LHCN-M2 (cell line): ENCODE data around the gene PBX4. TPM values are rescaled to one million over a fixed set of nuclear protein-coding genes. Genes with fewer than 3 reads are reported as not detected.
A peak's percentile ranks its signal among the peaks of the same experiment; 100 is the strongest.

Experiments used
- DNase-seq: peaks from one replicate; pipeline ENCODE4 v3.0.0-alpha.2; 2012; ENCODE audit warnings: low read depth
- total RNA-seq: library from RNA; depleted of rRNA; stranded (reverse); fragments of >200 nt; gene quantifications from 2 replicates; pipeline ENCODE4 v1.2.3, GENCODE V29; 2014; rRNA removed

The PBX4 gene
- total RNA-seq, 1 experiment from 2014 or later, result 0.69 TPM

DNA sequence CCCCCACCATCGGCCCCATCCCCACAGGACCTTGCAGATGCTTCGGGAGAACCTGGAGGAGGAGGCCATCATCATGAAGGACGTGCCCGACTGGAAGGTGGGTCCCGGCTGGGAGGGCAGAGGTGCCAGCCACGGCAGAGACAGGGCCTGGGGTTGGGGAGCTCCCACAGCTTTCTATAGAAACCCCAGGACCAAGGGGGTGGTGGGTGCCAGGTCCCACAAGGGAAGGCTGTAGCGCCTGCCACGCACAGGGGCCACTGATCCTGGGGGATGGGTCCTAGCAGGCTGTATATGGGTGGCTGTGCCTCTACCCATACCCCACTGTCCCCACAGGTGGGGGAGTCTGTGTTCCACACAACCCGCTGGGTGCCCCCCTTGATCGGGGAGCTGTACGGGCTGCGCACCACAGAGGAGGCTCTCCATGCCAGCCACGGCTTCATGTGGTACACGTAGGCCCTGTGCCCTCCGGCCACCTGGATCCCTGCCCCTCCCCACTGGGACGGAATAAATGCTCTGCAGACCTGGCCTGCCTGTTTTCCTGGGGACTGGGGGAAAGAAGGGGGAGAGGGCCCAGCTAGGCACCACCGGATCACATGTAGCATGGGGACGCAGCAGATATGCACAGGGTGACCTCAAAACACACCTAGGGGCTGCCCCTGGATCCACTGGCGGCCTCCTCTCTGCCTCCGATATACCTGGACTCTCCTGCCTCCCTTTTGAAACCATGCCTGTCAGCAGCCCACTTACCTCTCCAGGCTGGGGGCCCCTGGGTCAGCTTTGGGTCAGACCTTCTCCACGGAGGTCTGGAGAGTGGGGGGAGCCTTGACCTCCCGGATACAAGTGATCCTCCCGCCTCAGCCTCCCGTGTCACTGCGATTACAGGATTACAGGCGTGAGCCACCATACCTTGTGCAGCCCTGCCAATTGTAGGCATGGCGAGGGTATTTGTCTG lies 90.5 kb downstream of the PBX4 start:
- no peak for DNase-seq

DNA sequence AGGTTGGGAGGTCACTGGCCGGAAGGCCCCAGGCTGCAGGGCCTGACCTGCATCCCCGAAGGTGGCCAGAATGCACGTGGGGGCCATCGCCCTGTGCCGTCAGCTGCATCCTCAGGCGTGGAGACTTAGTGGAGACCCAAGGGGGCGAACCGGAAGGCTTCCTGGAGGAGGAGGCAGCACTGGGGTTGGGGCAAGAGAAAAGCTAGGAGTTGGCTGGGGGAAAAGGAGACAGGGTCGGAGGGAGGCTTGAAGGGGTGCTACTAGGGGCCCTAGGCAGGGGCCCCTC lies 91.2 kb downstream of the PBX4 start:
- no peak for DNase-seq

DNA sequence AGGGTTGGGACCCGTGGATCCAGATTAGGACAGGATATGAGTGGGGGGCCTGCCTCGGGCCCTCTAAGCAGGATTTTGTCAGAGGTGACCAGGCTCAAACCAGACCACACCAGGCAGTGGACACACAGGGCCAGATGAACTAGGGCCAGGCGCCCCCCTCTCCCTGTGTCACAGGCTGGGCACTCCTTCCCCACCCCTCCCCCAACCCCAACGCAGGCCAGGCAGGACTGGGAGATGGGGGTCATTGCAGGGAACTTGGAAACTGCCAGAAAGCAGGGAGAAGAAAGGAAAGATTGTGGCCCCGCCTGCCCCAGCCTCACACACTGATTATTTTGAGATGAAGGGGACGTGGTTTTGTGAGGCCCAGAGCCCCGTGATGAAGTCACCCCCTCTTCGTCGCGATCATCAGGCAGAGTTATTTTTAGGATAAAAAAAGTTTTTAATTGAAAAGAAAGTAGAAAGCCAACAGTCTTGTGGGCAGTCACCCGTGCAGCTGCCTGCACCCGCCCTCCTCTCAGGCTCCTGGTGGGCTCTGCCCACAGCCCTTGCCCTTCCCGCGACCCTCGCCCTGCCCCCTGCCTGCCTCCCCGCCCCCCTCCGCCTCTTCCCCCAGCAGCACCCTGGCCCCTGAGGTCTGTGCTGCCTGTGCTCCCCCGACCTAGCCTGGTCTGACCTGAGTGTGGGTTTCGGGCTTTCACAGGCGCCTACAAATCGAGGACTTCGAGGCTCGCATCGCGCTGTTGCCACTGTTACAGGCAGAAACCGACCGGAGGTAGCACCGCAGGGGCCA lies 91.7 kb downstream of the PBX4 start:
- no peak for DNase-seq

DNA sequence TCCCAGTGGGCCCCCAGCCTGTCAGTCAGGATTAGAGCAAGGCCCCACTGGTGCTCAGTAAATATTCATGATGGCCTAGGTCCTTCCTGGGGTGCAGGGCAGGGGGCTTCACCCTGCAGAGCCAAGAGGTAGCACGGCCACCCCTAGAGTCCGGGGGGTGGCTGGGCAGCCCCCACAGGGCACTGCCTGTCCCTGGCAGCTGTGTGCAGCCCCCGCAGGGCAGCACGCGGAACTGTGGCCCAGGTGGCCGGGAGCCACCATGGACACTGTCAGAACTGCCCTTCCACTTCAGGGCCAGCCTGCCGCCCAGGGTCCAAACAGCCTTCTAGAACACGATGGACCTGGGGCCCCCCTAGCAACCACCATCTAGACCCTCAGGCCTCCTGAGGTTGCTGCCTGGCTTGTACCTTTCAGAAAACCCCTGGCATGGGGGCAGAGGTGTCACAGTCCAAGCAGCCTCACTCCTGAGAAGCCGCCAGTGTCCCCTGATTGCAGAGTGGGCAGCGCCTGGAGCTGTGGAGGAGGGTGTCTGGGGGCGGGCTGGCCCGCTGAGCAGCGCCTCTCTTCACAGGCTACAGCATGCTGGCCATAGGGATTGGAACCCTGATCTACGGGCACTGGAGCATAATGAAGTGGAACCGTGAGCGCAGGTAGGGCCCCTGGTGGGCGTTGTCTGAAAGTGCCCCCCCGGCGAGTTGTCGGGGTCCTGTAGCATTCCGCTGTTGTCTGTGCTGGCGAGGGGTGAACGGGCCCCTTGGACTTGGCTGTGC lies 92.7 kb downstream of the PBX4 start:
- DNase-seq, result no peak

DNA sequence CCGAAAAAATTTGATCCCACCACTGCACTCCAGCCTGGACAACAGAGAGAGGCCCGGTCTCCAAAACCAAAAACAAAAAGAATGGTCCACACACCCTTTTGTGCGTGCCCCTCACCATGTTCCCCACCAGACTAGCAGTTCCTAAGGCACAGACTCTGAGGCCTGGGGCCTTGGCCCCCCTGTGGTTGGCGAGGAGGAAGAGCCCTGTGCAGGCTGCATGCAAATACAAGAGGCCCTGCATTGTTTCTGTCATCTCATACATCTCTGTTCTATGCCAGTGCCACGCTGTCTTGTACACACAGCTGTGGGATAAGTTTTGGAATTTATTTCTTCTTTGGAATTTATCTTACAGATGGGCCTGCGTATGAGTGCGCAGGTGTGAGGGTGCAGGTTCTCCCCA lies 94.4 kb downstream of the PBX4 start:
- no peak for DNase-seq

DNA sequence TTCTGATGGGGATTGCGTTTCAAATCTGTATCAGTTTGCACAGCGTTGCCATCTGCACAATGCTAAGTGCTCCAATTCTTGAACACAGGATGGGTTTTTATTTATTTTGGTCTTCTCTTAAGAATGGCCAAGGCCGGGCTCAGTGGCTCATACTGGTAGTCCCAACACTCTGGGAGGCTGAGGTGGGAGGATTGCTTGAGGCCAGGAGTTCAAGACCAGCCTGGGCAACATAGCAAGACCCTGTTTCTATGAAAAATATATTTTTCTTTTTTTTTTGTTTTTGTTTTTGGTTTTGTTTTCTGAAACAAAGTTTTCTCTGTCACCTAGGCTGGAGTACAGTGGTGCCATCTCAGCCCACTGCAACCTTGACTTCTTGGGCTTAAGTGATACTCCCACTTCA lies 95.3 kb downstream of the PBX4 start:
- DNase-seq, result no peak

DNA sequence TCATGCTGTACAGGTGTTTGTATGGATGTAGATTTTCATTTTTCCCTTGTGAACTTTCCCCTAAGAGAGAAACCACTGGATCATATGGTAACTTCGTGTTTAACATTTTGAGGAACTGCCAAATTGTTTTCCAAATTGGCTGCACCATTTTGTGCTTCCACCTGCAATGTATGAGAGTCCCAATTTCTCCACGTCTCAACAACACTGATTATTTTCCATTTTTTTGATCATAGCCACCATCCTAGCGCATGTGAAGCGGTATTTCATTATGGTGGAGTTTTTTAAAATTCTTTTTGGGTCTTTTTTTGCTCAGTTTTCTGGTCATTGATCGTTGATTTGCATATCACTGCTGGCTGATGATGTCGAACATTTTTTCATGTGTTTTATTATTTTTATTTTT lies 97.5 kb downstream of the PBX4 start:
- no peak for DNase-seq

DNA sequence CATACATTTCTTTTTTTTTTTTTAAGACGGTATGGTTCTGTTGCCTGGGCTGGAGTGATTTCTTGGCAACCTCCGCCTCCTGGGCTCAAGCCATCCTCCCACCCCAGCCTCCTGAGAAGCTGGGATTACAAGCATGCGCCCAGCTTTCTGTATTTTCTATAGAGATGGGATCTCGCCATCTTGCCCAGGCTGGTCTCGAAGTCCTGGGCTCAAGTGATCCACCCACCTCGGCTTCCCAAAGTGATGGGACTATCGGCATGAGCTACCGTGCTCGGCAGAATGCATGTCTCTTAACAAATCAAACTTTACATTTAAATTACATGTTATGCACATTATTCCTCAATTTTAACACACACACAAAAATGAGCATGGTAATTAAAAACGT lies 101.3 kb downstream of the PBX4 start:
- no peak for DNase-seq

DNA sequence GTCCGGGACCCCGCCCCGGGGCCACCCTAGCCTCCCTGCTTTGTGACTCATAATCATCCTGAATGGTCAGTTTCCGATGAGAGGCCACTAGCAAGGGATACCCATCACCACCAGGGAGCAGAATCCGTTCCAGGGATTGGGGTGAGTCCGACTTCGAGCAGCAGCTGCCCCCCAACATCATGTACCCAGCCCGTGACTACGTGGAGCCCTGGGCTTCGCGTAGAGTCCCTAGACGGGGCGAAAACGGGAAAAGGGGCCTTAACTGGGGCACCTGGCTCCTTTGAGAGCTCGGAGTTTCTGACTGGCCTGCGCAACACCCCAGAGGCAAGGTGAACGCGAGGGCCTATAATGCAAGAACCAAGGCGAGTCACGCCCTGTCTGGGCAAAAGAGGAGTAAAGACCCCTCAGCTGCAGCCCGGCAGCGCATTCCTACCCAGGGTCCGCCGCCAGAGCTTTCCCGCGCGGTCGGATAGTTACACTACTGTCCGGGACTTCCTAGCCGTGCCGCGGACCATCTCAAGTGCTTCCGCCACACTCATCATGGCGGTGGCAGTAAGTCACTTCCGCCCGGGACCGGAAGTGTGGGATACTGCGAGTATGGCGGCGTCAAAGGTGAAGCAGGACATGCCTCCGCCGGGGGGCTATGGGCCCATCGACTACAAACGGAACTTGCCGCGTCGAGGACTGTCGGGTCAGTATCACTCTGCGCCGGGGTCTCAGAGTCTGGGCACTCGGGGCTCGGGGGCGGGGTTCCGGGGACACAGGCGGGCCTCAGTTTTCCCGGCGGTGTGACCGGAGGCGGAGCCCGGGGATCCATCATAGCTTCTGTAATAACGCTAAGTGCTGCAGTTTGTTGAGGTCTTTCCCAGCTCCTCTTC lies 102.6 kb downstream of the PBX4 start, which contains the start of gene NDUFA13:
NDUFA13 (plus strand) TSS at position 584 of the 878 bp plus-strand sequence; CDS start at position 598, 14 bp downstream.
- peak; percentile 92 for DNase-seq

DNA sequence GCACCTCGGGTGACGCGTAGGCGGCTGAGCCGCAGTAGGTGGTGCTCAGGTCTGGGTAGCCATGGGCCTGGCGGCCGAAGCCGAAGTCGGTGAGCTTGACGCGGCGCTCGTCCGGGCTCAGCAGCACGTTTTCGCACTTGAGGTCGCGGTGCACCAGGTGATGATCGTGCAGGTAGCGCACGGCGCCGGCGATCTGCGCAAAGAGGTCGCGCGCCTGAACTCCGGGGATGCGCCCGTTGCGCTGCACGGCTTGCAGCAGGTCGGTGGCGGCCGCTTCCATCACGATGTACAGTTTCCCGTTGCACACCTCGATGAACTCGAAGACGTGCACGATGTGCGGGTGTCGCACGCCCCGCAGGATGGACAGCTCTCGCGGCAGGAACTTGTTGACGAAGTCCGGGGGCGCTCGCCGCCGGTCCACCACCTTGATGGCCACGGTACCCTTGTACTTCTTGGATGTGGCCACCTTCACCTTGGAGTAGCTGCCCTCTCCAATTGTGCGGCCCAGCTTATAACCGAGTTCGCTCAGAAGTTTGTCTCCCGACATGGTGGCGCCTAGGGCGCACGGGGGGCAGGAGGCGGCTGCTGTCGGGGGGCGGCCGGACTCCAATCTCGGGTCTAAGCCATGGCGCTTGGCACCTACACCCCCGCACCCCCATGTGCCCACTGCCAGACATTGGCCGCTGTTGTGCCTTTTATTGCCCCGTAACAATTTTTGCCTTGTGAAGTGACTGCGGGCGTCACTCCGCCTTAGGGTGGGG lies 103.4 kb downstream of the PBX4 start, which contains the start of gene TSSK6:
TSSK6 (minus strand) TSS at position 668 of the 761 bp plus-strand sequence; CDS start at position 547, 121 bp downstream.
- no peak for DNase-seq

DNA sequence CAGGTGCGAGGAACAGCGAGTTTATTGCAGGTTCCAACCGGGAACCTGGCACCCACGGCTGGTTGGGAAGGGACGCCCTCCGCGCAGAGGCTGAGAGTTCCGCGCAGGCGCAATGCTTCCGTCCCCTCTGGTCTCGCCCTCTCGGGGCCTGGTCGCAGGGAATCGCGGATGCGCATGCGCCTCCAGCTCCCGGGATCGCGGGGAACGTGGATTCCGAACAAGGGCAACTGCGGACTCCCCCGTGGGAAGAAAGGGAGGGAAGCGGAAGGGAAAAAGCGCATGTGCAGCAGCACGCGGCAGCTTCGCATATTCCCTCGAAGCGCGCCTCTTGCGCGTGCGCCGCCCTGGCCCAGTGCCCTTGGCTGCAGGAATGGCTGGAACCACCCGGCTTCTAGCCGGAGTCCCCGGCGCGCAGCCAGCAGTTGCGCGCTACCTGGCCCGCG lies 104.3 kb downstream of the PBX4 start:
- no peak for DNase-seq

DNA sequence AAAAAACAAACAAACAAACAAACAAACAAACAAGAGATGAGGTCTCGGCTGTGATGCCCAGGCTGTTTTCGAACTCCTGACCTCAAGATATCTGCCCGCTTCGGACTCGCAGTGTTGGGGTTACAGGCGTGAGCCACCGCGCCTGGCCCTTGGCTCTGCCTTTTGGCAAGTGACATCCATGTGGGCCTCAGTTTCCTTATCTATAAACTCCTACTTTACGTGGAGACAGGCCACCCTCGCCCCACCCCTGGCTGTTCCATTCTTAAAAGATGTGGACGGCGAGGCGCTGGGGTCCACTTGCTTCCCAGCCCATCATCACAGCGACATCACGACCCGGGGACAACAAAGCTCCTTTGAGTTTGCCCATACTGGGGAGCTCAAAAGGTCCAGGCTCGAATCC lies 104.8 kb downstream of the PBX4 start:
- no peak for DNase-seq

Other genes starting within 250 kb of the PBX4 start
- 60.7 and 64.1 TPM in 2 replicates for gene GATAD2A, start 213.0 kb downstream of the PBX4 start, total RNA-seq
- gene TSSK6, start 103.1 kb downstream of the PBX4 start, total RNA-seq, result 2.4 TPM in 2 replicates
- 20.2 and 32.4 TPM in 2 replicates for gene NDUFA13, start 102.5 kb downstream of the PBX4 start, total RNA-seq
- 0.69 and 0.90 TPM in 2 replicates for gene YJEFN3, start 89.8 kb downstream of the PBX4 start, total RNA-seq
- 0.06 TPM in 2 replicates for gene CILP2, start 80.4 kb downstream of the PBX4 start, total RNA-seq
- 0.52 and 1.4 TPM in 2 replicates for gene LPAR2, start 9.5 kb upstream of the PBX4 start, total RNA-seq
- gene GMIP, start 25.0 kb upstream of the PBX4 start, total RNA-seq, result 5.6 and 9.5 TPM in 2 replicates
- 106 and 133 TPM in 2 replicates for gene ATP13A1, start 45.0 kb upstream of the PBX4 start, total RNA-seq
- gene ZNF101, start 50.2 kb upstream of the PBX4 start, total RNA-seq, result 5.5 and 10.6 TPM in 2 replicates
- 3.1 and 4.0 TPM in 2 replicates for gene ZNF14, start 114.4 kb upstream of the PBX4 start, total RNA-seq
- gene ZNF506, start 203.1 kb upstream of the PBX4 start, total RNA-seq, result 9.4 and 15.0 TPM in 2 replicates
- 9.9 and 11.2 TPM in 2 replicates for gene ZNF253, start 247.2 kb upstream of the PBX4 start, total RNA-seq